ENCODE measurements around the gene PPP1R2C.

PPP1R2C gene

DNA sequence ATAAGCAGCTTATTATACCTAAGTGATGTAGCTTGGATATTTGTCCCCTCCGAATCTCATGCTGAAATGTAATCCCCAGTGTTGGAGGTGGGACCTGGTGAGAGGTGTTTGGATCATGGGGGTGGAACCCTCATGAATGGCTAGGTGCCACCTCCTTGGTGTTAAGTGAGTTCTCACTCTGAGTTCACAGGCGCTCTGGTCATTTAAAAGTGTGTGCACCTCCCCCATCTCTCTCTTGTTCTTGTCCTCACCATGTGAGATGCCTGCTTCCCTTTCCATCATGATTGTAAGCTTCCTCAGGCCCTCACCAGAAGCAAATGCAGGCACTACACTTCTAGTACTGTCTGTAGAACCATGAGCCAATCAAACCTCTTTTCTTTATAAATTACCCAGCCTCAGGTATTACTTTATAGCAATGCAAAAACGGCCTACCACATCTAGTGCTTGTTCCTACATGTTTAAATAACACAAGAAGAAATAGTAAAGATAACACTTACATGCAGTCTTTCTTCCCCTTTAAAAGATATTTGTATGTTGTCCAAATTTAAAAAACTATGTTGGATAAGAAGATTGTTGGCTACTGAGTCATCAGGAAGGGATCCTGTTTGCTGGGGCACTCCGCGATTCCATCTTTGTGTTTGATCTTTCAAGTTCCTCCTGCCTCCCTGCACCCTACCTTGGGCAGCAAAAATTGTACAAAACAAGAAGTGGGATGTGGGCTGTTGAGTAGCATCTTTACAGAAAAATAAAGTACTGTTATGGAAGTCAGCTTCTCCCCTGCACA lies 29.7 kb downstream of the PPP1R2C start:
- no peaks in the 10 kb centered on the region for H3K36me3 ChIP-seq (ENCODE audit: control insufficient read depth in 1 of 2, insufficient read depth in 2 of 2, low read length in 2 of 2)
- no peak overlapping the region for H3K27ac ChIP-seq (ENCODE audit: low read length)
- no peaks in the 10 kb centered on the region for H3K4me1 ChIP-seq (ENCODE audit: control insufficient read depth in 1 of 2, insufficient read depth in 2 of 2, low read length in 2 of 2)
- H3K4me3 ChIP-seq (ENCODE audit: low read depth in 1 of 2, low read length in 2 of 2), result no peak overlapping the region
- H3K27me3 ChIP-seq (ENCODE audit: low read depth, low read length), result no peaks in the 10 kb centered on the region
- no peaks in the 10 kb centered on the region for H3K9me3 ChIP-seq (ENCODE audit: control insufficient read depth in 1 of 2, low read length in 2 of 2)

DNA sequence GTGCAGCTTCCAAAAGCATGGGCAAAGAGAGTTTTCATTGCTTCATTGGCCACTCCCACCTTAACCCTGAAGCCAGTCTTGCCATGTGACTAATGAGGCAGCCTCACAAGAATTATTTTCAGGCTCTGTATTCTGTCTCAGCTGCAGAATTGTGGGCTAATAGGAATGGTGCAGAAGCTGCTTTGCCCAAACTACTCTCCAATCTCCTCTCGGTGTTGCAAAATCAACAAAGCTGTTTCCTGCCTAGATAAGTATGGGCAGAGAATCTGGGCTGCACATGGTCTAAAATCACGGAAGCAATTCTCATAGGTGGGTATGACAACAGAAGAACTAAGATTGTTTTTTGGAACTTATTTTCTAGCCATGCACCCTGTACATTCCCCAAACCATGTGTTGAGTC lies 31.4 kb downstream of the PPP1R2C start:
- H3K27ac ChIP-seq (ENCODE audit: low read length), result no peak overlapping the region

DNA sequence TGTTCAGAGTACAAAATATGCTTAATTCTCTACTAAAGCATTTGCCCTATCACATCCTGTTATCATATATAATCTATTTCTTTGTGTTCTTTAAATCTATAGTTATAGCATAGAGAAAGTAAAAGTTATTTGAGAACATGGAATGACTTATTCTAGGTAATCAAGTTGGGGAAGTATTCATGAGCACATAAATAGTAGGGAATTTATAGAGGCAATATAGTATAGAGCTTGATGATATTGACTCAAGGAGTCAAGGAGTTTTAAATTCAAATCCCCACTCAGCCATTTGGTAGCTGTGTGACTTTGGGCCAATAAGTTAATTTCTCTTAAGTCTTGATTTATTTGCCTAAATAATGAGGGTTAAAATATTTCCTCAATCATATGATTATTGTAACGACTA lies 37.5 kb downstream of the PPP1R2C start:
- H3K27me3 ChIP-seq (ENCODE audit: low read depth, low read length), result no peaks in the 10 kb centered on the region
- no peaks in the 10 kb centered on the region for H3K36me3 ChIP-seq (ENCODE audit: control insufficient read depth in 1 of 2, insufficient read depth in 2 of 2, low read length in 2 of 2)
- no peaks in the 10 kb centered on the region for H3K9me3 ChIP-seq (ENCODE audit: control insufficient read depth in 1 of 2, low read length in 2 of 2)

More for the DNA sequence above, 31.4 kb downstream of the PPP1R2C start:
- Histone ChIP-seq H3K4me1 (ENCODE audit: control insufficient read depth in 1 of 2, insufficient read depth in 2 of 2, low read length in 2 of 2) (no peaks in the 10 kb centered on the region), H3K9me3 (ENCODE audit: control insufficient read depth in 1 of 2, low read length in 2 of 2) (no peaks in the 10 kb centered on the region), H3K4me3 (ENCODE audit: low read depth in 1 of 2, low read length in 2 of 2) (no peak overlapping the region), H3K36me3 (ENCODE audit: control insufficient read depth in 1 of 2, insufficient read depth in 2 of 2, low read length in 2 of 2) (no peaks in the 10 kb centered on the region), H3K27me3 (ENCODE audit: low read depth, low read length) (no peaks in the 10 kb centered on the region)

DNA sequence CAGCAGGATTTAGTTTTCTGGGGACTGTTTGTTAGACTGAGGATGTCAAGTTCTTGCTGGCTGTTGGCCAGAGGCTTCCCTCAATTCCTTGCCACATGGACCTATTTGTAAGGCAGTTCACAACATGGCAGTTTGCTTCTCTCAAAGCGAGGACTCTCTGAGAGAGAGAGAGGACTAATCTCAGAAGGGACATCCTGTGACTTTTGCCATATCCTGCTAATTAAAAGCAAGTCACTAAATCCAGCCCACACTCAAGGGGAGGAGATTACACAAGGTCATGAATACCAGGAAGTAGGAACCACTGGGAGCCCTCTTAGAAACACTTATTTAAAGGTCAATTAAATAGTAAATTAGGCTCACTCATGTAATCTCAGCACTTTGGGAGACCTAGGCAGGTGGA lies 38.2 kb downstream of the PPP1R2C start:
- H3K9me3 ChIP-seq (ENCODE audit: control insufficient read depth in 1 of 2, low read length in 2 of 2), result no peaks in the 10 kb centered on the region
- no peaks in the 10 kb centered on the region for H3K4me1 ChIP-seq (ENCODE audit: control insufficient read depth in 1 of 2, insufficient read depth in 2 of 2, low read length in 2 of 2)
- H3K4me3 ChIP-seq (ENCODE audit: low read depth in 1 of 2, low read length in 2 of 2), result no peak overlapping the region
- H3K27me3 ChIP-seq (ENCODE audit: low read depth, low read length), result no peaks in the 10 kb centered on the region
- H3K36me3 ChIP-seq (ENCODE audit: control insufficient read depth in 1 of 2, insufficient read depth in 2 of 2, low read length in 2 of 2), result no peaks in the 10 kb centered on the region
- H3K27ac ChIP-seq (ENCODE audit: low read length), result no peak overlapping the region

More for the DNA sequence above, 37.5 kb downstream of the PPP1R2C start:
- H3K4me1 ChIP-seq (ENCODE audit: control insufficient read depth in 1 of 2, insufficient read depth in 2 of 2, low read length in 2 of 2), result no peaks in the 10 kb centered on the region
- no peak overlapping the region for H3K27ac ChIP-seq (ENCODE audit: low read length)
- no peak overlapping the region for H3K4me3 ChIP-seq (ENCODE audit: low read depth in 1 of 2, low read length in 2 of 2)

DNA sequence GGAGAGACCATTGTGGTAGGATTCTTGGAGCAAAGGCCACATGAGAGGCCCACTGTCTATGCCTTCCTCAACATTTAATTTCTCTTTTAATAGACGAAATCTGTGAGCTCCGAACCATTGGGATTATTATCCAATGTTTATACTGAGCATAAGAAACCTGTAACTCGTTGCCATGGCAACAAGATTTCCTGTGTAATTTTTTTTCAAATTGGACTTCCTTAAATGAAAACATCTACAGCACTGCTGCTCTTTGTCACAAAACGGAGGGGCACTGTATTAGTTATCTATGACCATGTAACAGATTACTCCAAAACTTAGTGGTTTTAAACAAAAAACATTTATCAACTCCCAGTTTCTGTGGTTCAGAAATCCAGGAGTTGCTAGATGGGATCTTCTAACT lies 38.7 kb downstream of the PPP1R2C start:
- Histone ChIP-seq H3K4me1 (ENCODE audit: control insufficient read depth in 1 of 2, insufficient read depth in 2 of 2, low read length in 2 of 2) (no peaks in the 10 kb centered on the region), H3K27me3 (ENCODE audit: low read depth, low read length) (no peaks in the 10 kb centered on the region), H3K4me3 (ENCODE audit: low read depth in 1 of 2, low read length in 2 of 2) (no peak overlapping the region), H3K36me3 (ENCODE audit: control insufficient read depth in 1 of 2, insufficient read depth in 2 of 2, low read length in 2 of 2) (no peaks in the 10 kb centered on the region), H3K27ac (ENCODE audit: low read length) (no peak overlapping the region), H3K9me3 (ENCODE audit: control insufficient read depth in 1 of 2, low read length in 2 of 2) (no peaks in the 10 kb centered on the region)

DNA sequence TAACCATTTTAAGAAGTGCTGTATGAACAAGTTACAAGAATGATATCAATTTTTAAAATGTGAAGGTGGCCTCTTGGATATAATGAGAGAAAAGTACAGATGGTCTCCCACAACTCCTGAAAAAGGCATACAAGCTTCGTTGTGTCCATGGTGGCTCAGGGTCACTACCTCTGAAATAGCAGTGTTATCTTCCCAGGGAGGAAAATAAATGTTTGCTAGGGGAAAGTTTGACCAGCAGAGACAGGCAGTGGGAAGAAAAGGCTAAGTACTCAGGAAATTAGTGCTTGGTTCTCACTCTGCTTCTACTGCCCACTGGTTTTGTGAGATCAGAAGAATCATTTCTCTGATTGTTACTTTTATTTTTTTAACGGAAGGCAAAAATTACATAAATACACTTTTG lies 39.4 kb downstream of the PPP1R2C start:
- Histone ChIP-seq H3K27ac (ENCODE audit: low read length) (no peak overlapping the region), H3K27me3 (ENCODE audit: low read depth, low read length) (no peaks in the 10 kb centered on the region), H3K9me3 (ENCODE audit: control insufficient read depth in 1 of 2, low read length in 2 of 2) (no peaks in the 10 kb centered on the region), H3K4me3 (ENCODE audit: low read depth in 1 of 2, low read length in 2 of 2) (no peak overlapping the region), H3K36me3 (ENCODE audit: control insufficient read depth in 1 of 2, insufficient read depth in 2 of 2, low read length in 2 of 2) (no peaks in the 10 kb centered on the region), H3K4me1 (ENCODE audit: control insufficient read depth in 1 of 2, insufficient read depth in 2 of 2, low read length in 2 of 2) (no peaks in the 10 kb centered on the region)

DNA sequence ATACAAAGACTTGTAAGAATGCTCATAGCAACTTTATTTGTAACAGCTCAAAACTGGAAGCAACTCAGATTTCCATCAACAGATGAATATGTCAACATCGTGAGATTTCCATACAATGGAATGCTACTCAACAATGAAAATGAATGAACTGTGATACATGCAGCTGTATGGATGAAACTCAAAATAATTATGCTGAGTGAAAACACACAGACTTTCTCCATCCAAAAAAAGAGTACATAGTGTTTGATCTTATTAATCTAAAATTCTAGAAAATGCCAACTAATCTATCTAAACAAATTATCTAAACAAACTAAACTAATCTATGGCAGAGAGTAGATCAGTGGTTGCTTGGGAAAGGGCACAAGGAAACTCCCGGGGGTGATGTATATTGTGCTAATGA lies 42.7 kb downstream of the PPP1R2C start:
- H3K4me3 ChIP-seq (ENCODE audit: low read depth in 1 of 2, low read length in 2 of 2), result no peak overlapping the region
- no peaks in the 10 kb centered on the region for H3K36me3 ChIP-seq (ENCODE audit: control insufficient read depth in 1 of 2, insufficient read depth in 2 of 2, low read length in 2 of 2)
- no peaks in the 10 kb centered on the region for H3K4me1 ChIP-seq (ENCODE audit: control insufficient read depth in 1 of 2, insufficient read depth in 2 of 2, low read length in 2 of 2)
- no peaks in the 10 kb centered on the region for H3K27me3 ChIP-seq (ENCODE audit: low read depth, low read length)
- no peaks in the 10 kb centered on the region for H3K9me3 ChIP-seq (ENCODE audit: control insufficient read depth in 1 of 2, low read length in 2 of 2)
- no peak overlapping the region for H3K27ac ChIP-seq (ENCODE audit: low read length)

DNA sequence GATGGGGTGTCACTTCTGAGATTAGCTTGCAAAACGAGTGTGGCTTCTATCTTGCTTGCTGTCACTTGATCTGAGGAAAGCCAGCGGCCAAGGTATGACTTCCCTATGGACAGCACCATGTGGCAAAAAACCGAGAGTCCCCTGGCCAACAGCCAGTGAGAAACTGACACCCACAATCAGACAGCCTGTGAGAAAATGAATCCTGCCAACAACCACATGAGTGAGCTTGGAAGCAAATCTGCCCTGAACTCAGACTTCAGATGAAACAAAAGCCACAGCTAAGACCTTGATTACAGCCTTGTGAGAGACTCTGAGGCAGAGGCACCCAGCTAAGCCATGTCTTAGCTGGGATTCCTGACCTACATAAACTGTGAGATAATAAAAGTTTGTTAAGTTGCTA lies 45.5 kb downstream of the PPP1R2C start:
- Histone ChIP-seq H3K9me3 (ENCODE audit: control insufficient read depth in 1 of 2, low read length in 2 of 2) (no peaks in the 10 kb centered on the region), H3K27me3 (ENCODE audit: low read depth, low read length) (no peaks in the 10 kb centered on the region), H3K36me3 (ENCODE audit: control insufficient read depth in 1 of 2, insufficient read depth in 2 of 2, low read length in 2 of 2) (no peaks in the 10 kb centered on the region), H3K4me1 (ENCODE audit: control insufficient read depth in 1 of 2, insufficient read depth in 2 of 2, low read length in 2 of 2) (no peaks in the 10 kb centered on the region), H3K27ac (ENCODE audit: low read length) (no peak overlapping the region), H3K4me3 (ENCODE audit: low read depth in 1 of 2, low read length in 2 of 2) (no peak overlapping the region)

All from muscle layer of duodenum (tissue), 2 donors.